Ascending aorta (tissue), 2 donors: ENCODE data around the gene GNPTG. TPM values are rescaled to one million over a fixed set of nuclear protein-coding genes. Genes with fewer than 3 reads are reported as not detected.

ENCODE experiments used
- DNase-seq, 2 donors: peaks; one replicate each; pipeline ENCODE4 v3.0.0-alpha.2; 2019; ENCODE audit warnings: low spot score in 2 of 2
- H3K27ac ChIP-seq, 2 donors: fragments of 200-600 bp; sonication (generic); one replicate each; pipeline ENCODE4 v1.5.1; 2016 to 2017; ENCODE audit warnings: mild to moderate bottlenecking in 1 of 2
- H3K27me3 ChIP-seq: fragments of 200-600 bp; sonication (generic); one replicate; pipeline ENCODE4 v1.5.1; 2017
- H3K36me3 ChIP-seq, 2 donors: fragments of 200-600 bp; sonication (generic); one replicate each; pipeline ENCODE4 v1.5.1; 2016
- H3K4me1 ChIP-seq, 2 donors: fragments of 200-600 bp; sonication (generic); one replicate each; pipeline ENCODE4 v1.5.1; 2016 to 2017; ENCODE audit warnings: mild to moderate bottlenecking in 1 of 2
- H3K4me3 ChIP-seq, 2 donors: fragments of 200-600 bp; sonication (generic); one replicate each; pipeline ENCODE4 v1.5.1; 2016 to 2017; ENCODE audit warnings: mild to moderate bottlenecking in 1 of 2
- H3K9me3 ChIP-seq, 2 donors: fragments of 200-600 bp; sonication (generic); one replicate each; pipeline ENCODE4 v1.5.1; 2016
- intact Hi-C: fragments of 100-400 bp; cut with DNase I; formaldehyde crosslinking; loops from one replicate; pipeline ENCODE4 v1.15.1; 2023
- total RNA-seq: library from RNA; depleted of rRNA; stranded (reverse); fragments of >200 nt; gene quantifications from one replicate; pipeline ENCODE4 v1.1.0, GENCODE V29; 2016
- TF ChIP-seq, protein P1 (sequence below), 3 experiments: fragments of 200-600 bp in 2 of 3; fragments of 450-650 bp in 1 of 3; sonication (generic) in 2 of 3; IDR thresholded peaks; one replicate each; pipeline ENCODE4 v1.5.1; 2016 to 2019; ENCODE audit warnings: antibody characterized with exemption in 3 of 3, mild to moderate bottlenecking in 1 of 3, moderate library complexity in 1 of 3

GNPTG gene
- total RNA-seq, 1 donor from 2014 or later = 86.6 TPM

DNA sequence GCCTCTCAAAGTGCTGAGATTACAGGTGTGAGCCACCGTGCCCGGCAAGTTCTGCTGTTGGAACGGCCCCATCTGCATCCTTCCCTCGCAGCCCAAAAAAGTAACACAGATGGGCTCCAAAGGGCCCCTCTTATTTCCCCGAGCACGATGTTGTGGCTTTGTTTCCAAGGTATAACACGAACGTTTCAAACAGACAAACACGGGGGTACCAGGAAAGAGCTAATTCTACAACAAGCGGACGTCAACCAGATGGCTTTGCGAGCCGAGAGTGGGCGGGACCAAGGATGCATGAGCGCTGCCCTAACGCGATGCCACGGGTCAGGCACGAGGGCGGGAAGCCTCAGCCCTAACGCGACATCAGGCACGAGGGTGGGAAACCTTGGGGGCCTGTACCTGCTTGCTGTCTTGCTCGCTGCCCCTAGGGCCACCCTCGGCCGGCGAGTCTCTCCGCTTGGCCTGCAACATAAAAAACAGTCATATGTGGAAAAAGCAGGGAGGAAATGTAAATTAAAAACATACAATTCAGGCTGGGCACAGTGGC, 38.6 kb downstream of the GNPTG start:
- DNase-seq = no peak
- Histone ChIP-seq H3K9me3 (no peaks in the 10 kb centered on the region), H3K27ac (no peak overlapping the region), H3K4me3 (no peak overlapping the region), H3K27me3 (no peaks in the 10 kb centered on the region), H3K4me1 (no peaks in the 10 kb centered on the region), H3K36me3 (peaks cover 54 to 63% of the 10 kb centered on the region in 2 donors)
- intact Hi-C loops = no loop called here
- TF ChIP-seq, protein P1, sequence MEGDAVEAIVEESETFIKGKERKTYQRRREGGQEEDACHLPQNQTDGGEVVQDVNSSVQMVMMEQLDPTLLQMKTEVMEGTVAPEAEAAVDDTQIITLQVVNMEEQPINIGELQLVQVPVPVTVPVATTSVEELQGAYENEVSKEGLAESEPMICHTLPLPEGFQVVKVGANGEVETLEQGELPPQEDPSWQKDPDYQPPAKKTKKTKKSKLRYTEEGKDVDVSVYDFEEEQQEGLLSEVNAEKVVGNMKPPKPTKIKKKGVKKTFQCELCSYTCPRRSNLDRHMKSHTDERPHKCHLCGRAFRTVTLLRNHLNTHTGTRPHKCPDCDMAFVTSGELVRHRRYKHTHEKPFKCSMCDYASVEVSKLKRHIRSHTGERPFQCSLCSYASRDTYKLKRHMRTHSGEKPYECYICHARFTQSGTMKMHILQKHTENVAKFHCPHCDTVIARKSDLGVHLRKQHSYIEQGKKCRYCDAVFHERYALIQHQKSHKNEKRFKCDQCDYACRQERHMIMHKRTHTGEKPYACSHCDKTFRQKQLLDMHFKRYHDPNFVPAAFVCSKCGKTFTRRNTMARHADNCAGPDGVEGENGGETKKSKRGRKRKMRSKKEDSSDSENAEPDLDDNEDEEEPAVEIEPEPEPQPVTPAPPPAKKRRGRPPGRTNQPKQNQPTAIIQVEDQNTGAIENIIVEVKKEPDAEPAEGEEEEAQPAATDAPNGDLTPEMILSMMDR (IDR thresholded peaks at IDR 0.05) = no peak

DNA sequence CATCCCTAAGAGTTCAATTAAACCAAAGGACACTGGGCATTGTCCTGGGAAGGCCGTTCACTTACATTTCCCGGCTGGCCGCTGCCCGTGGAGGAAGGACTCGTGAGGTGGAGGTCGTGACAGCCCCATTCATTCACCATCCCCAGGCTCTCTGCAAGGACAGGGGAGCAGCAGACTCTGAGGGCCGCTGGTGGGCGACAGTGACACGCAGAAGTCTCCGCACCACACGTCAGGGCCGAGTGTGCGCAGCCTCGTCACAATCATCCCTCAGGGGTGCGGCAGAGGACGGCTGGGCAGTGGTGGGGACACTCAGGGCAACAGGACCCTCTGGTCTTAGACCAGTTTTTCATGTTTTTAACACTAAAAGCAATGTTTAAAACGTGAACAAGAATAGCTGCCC, 41.1 kb downstream of the GNPTG start:
- TF ChIP-seq, protein P1 (IDR thresholded peaks at IDR 0.05) = no peak
- H3K4me1 ChIP-seq = no peaks in the 10 kb centered on the region
- DNase-seq = no peak
- no peaks in the 10 kb centered on the region for H3K27me3 ChIP-seq
- H3K27ac ChIP-seq = no peak overlapping the region
- intact Hi-C loops = no loop called here
- H3K4me3 ChIP-seq = no peak overlapping the region
- H3K9me3 ChIP-seq = no peaks in the 10 kb centered on the region
- peaks cover 67 to 71% of the 10 kb centered on the region in 2 donors for H3K36me3 ChIP-seq

DNA sequence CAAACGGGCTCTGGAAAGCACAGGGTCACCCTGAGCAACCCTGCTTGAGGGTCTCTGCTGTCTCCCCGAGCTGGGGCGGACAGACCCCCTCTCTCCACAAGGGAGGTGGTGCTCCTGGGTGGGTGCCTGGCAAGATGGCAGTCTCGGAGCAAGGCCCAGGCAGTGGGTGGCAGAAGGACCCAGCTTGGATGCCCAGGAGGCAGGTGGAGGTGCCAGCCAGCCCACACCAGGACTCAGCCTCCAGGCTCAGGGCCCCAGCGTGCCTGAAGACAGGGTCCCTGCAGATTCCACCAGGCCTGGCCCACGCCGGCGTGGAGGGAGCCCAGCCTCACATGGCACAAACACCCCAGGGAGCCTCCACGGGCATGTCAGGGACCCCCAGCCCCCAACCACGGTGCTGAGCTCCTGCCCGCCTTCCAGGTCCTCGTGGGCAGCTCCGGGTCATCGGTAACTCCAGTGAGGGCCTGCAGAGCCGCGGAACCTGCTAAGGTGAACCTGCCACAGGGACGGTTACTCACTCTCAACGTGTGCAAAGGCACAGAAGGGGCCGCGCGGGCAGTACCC, 42.0 kb downstream of the GNPTG start:
- no peak for DNase-seq
- no peaks in the 10 kb centered on the region for H3K9me3 ChIP-seq
- no peak overlapping the region for H3K27ac ChIP-seq
- intact Hi-C loops = no loop called here
- TF ChIP-seq, protein P1 (IDR thresholded peaks at IDR 0.05) = no peak
- peaks cover 70 to 72% of the 10 kb centered on the region in 2 donors for H3K36me3 ChIP-seq
- no peaks in the 10 kb centered on the region for H3K27me3 ChIP-seq
- H3K4me1 ChIP-seq = no peaks in the 10 kb centered on the region
- no peak overlapping the region for H3K4me3 ChIP-seq

DNA sequence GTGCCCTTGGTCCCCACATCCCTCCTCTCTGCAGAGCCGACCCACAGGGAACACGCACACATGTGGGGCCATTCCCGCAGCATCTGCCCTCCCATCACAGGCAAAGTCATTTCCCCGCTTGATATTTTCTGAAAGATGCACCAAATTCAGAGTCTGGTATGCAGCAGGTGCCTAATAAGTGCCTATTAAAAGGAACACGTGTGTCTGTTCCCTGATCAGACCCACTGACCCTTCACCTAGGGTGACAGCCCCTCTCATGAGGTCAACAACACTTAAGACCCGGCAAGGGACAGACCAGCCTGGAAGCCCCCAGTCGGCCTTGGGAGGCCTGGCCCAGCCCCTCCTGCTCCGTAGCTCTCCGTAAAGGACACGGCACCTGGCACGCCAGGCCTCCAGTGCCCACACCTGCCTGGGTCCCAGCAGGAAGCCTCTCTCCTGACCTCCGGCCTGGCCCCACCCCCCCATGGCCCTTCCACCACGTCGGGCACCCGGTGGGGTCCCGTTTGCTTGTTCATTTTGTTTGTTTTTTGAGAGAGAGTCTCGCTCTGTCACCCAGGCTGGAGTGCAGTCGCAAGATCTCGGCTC, 42.7 kb downstream of the GNPTG start:
- no peaks in the 10 kb centered on the region for H3K27me3 ChIP-seq
- H3K36me3 ChIP-seq = peaks cover 70 to 75% of the 10 kb centered on the region in 2 donors
- no peak overlapping the region for H3K4me3 ChIP-seq
- no peaks in the 10 kb centered on the region for H3K4me1 ChIP-seq
- no peak for DNase-seq
- TF ChIP-seq, protein P1 (IDR thresholded peaks at IDR 0.05) = no peak
- no peaks in the 10 kb centered on the region for H3K9me3 ChIP-seq
- H3K27ac ChIP-seq = no peak overlapping the region
- intact Hi-C loops = no loop called here

DNA sequence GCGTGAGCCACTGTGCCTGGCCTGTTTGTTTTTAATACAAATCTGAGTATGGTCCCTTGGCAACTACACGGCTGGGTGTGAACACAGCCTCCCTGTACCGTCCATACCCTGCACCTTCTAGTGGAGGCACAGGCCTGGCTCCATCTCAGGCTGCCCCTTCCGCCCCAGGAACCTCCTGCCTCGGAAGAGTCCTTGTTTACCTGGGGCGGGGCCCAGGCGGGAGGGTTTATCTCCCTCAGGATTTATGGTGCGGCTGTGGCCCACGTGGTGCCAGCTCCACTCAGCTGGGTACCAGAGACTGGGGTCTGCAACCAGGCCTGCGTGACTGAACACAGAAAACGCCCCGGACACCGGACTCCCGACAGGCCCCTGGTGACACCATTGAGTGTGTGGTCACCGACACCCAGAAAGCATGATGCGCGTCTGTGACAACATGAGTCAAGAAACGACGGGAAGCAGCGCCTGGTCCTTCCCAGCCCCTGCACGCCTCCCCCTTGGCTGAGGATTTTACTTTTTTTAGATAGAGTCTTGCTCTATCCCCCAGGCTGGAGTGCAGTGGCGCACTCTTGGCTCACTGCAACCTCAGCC, 43.8 kb downstream of the GNPTG start:
- intact Hi-C loops = no loop called here
- H3K27me3 ChIP-seq = no peaks in the 10 kb centered on the region
- DNase-seq = no peak
- TF ChIP-seq, protein P1 (IDR thresholded peaks at IDR 0.05) = no peak
- no peak overlapping the region for H3K4me3 ChIP-seq
- no peaks in the 10 kb centered on the region for H3K4me1 ChIP-seq
- no peak overlapping the region for H3K27ac ChIP-seq
- H3K9me3 ChIP-seq = no peaks in the 10 kb centered on the region
- H3K36me3 ChIP-seq = peaks cover 70 to 78% of the 10 kb centered on the region in 2 donors
